ENCODE data around the gene DNAJC15.

DNAJC15 gene

GRCh38 chr13:43153436-43154090 is 130.2 kb downstream of the DNAJC15 start:
- H3K4me3 ChIP-seq (ENCODE audit: low read length), result no peak overlapping the region

GRCh38 chr13:43154156-43154651 is 130.8 kb downstream of the DNAJC15 start:
- H3K4me3 ChIP-seq (ENCODE audit: low read length), result no peak overlapping the region
- H3K9me3 ChIP-seq (ENCODE audit: low read length), result no peaks in the 10 kb centered on the region
- no peak overlapping the region for H2AFZ ChIP-seq (ENCODE audit: low read depth, low read length)
- H3K36me3 ChIP-seq (ENCODE audit: insufficient read depth, low read length), result no peaks in the 10 kb centered on the region
- H3K4me1 ChIP-seq (ENCODE audit: insufficient read depth, low read length), result no peaks in the 10 kb centered on the region
- H3K27me3 ChIP-seq (ENCODE audit: insufficient read depth, low read length), result no peaks in the 10 kb centered on the region

More at GRCh38 chr13:43153436-43154090, 130.2 kb downstream of the DNAJC15 start:
- no peaks in the 10 kb centered on the region for H3K9me3 ChIP-seq (ENCODE audit: low read length)
- peaks cover 4% of the 10 kb centered on the region for H3K27me3 ChIP-seq (ENCODE audit: insufficient read depth, low read length)
- H3K4me1 ChIP-seq (ENCODE audit: insufficient read depth, low read length), result no peaks in the 10 kb centered on the region
- H3K36me3 ChIP-seq (ENCODE audit: insufficient read depth, low read length), result no peaks in the 10 kb centered on the region
- no peak overlapping the region for H2AFZ ChIP-seq (ENCODE audit: low read depth, low read length)

GRCh38 chr13:43154839-43155238 is 131.5 kb downstream of the DNAJC15 start:
- no peak overlapping the region for H3K4me3 ChIP-seq (ENCODE audit: low read length)
- H2AFZ ChIP-seq (ENCODE audit: low read depth, low read length), result no peak overlapping the region
- H3K9me3 ChIP-seq (ENCODE audit: low read length), result no peaks in the 10 kb centered on the region
- no peaks in the 10 kb centered on the region for H3K36me3 ChIP-seq (ENCODE audit: insufficient read depth, low read length)
- no peaks in the 10 kb centered on the region for H3K4me1 ChIP-seq (ENCODE audit: insufficient read depth, low read length)
- no peaks in the 10 kb centered on the region for H3K27me3 ChIP-seq (ENCODE audit: insufficient read depth, low read length)

GRCh38 chr13:43156916-43157315 is 133.5 kb downstream of the DNAJC15 start:
- no peaks in the 10 kb centered on the region for H3K36me3 ChIP-seq (ENCODE audit: insufficient read depth, low read length)
- no peaks in the 10 kb centered on the region for H3K9me3 ChIP-seq (ENCODE audit: low read length)
- no peak overlapping the region for H3K4me3 ChIP-seq (ENCODE audit: low read length)
- H2AFZ ChIP-seq (ENCODE audit: low read depth, low read length), result no peak overlapping the region
- no peaks in the 10 kb centered on the region for H3K4me1 ChIP-seq (ENCODE audit: insufficient read depth, low read length)
- no peaks in the 10 kb centered on the region for H3K27me3 ChIP-seq (ENCODE audit: insufficient read depth, low read length)

- Histone ChIP-seq H3K36me3 (ENCODE audit: insufficient read depth, low read length) (no peaks in the 10 kb centered on the region), H2AFZ (ENCODE audit: low read depth, low read length) (no peak overlapping the region), H3K9me3 (ENCODE audit: low read length) (no peaks in the 10 kb centered on the region), H3K4me1 (ENCODE audit: insufficient read depth, low read length) (no peaks in the 10 kb centered on the region), H3K27me3 (ENCODE audit: insufficient read depth, low read length) (no peaks in the 10 kb centered on the region), H3K4me3 (ENCODE audit: low read length) (no peak overlapping the region)
Measured at GRCh38 chr13:43157796-43158195, 134.4 kb downstream of the DNAJC15 start.

- no peaks in the 10 kb centered on the region for H3K9me3 ChIP-seq (ENCODE audit: low read length)
Measured at GRCh38 chr13:43158516-43158915, 135.1 kb downstream of the DNAJC15 start.

GRCh38 chr13:43159026-43159461 is 135.7 kb downstream of the DNAJC15 start:
- Histone ChIP-seq H3K9me3 (ENCODE audit: low read length) (no peaks in the 10 kb centered on the region), H3K27me3 (ENCODE audit: insufficient read depth, low read length) (no peaks in the 10 kb centered on the region), H3K4me3 (ENCODE audit: low read length) (no peak overlapping the region), H2AFZ (ENCODE audit: low read depth, low read length) (no peak overlapping the region), H3K4me1 (ENCODE audit: insufficient read depth, low read length) (no peaks in the 10 kb centered on the region), H3K36me3 (ENCODE audit: insufficient read depth, low read length) (no peaks in the 10 kb centered on the region)

More at GRCh38 chr13:43158516-43158915, 135.1 kb downstream of the DNAJC15 start:
- H3K4me1 ChIP-seq (ENCODE audit: insufficient read depth, low read length), result no peaks in the 10 kb centered on the region
- no peak overlapping the region for H2AFZ ChIP-seq (ENCODE audit: low read depth, low read length)
- no peaks in the 10 kb centered on the region for H3K36me3 ChIP-seq (ENCODE audit: insufficient read depth, low read length)
- H3K27me3 ChIP-seq (ENCODE audit: insufficient read depth, low read length), result no peaks in the 10 kb centered on the region
- no peak overlapping the region for H3K4me3 ChIP-seq (ENCODE audit: low read length)

All from neuron (in vitro differentiated cells).